Motor neuron (in vitro differentiated cells): ENCODE data around the gene DHX8. TPM values are rescaled to one million over a fixed set of nuclear protein-coding genes. Genes with fewer than 3 reads are reported as not detected.
"Not testable (repeated sequence)": the region's sequence is repeated elsewhere in the genome, so short reads cannot be mapped to it uniquely, and the experiment has no call there.

Experiments used
- ATAC-seq, 8 experiments: fragments of 200-7000 bp; cut with Tn5 transposase; replicated peaks in 6 of 8; 2 replicates each; pipeline ENCODE4 v1.8.0; 2021; ENCODE audit warnings: mild to moderate bottlenecking in 8 of 8, moderate library complexity in 8 of 8
- H3K27ac ChIP-seq, 2 donors: fragments of 250-450 bp; sonication (Bioruptor Pico); 2 replicates each; pipeline ENCODE4 v1.9.0; 2021; ENCODE audit warnings: antibody characterized with exemption in 2 of 2, mild to moderate bottlenecking in 2 of 2, moderate library complexity in 1 of 2
- H3K4me1 ChIP-seq, 2 donors: fragments of 250-450 bp; sonication (Bioruptor Pico); replicated peaks in 1 of 2; 2 replicates each; pipeline ENCODE4 v1.6.1; 2021; ENCODE audit warnings: antibody characterized with exemption in 2 of 2, mild to moderate bottlenecking in 2 of 2, moderate library complexity in 1 of 2
- H3K4me3 ChIP-seq, 5 donors: fragments of 250-450 bp; sonication (Bioruptor Pico); 2 replicates each; pipeline ENCODE4 v1.9.0; 2021; ENCODE audit warnings: antibody characterized with exemption in 5 of 5, mild to moderate bottlenecking in 5 of 5, moderate library complexity in 4 of 5
- WGBS, 10 experiments: fragments of 450-650 bp; shearing (Covaris generic); methylation state at CpG; one replicate each; pipeline ENCODE4 v1.0.0; 2022; 5-methylcytosine and 5-hydroxymethylcytosine counted together
- in situ Hi-C, 9 experiments: fragments of 400-800 bp; cut with MboI; loops; one replicate each; pipeline ENCODE4 v1.15.0; 2021; ENCODE audit warnings: low sequenced_read_pairs in 9 of 9, low pct_unique_long_range_greater_than_20kb in 2 of 9; ENCODE audit not compliant: unreplicated experiment in 9 of 9
- total RNA-seq, 8 experiments: library from RNA; unstranded; fragments of 300-600 nt; gene quantifications; 2 replicates each; pipeline versions ENCODE4 v1.2.3 to v1.2.4, GENCODE V29; 2022

The DHX8 gene
- total RNA-seq, 8 experiments from 2014 or later: 16.9 to 54.2 (median 33.9) TPM

DNA sequence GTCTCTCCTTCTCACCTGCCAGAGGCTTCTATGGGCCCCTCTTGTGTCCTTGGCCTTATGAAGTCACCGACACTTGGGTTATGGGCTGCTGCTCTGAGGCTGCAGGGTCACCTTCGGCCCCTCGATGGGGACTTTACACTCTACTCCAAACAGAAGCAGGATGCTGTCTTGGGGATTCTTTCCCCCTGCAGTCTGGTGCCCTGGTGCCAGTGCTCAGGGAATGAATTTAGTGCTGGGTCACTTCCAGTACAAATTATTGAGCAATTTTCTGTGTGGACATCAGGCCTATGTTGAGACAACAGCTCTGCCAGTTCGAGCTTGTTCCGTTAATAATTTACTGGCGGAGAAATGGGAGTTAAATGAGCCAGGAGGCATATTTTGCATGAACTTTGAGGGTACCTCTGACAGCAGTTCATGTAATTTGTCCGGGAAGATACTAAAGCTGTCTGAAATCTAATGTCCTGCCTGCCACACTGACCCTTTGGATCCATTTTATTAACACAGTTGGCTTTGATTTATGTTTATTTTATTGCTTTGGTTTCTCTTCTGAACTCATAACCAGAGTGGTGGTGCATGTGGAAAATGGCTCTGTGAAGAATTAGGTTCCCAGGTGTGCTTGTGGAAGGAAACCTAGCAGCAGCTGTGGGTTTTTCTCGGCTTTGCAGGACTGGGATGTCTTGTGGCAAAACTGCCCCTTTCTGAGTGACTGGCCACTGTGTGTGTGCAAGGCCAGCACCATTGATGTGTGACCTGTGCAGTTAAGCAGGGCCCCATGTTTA lies 34.1 kb upstream of the DHX8 start:
- peak in 6 of 8 experiments; percentile 25 to 90 (median 86) for ATAC-seq
- Histone ChIP-seq H3K4me3 (no peak overlapping the region), H3K4me1 (peaks cover 6 to 17% of the 10 kb centered on the region in 2 donors), H3K27ac (peak overlapping the region in 1 of 2 donors; percentile 45)
- in situ Hi-C loops: no loop called here
- 25 to 70% (median 32%) methylated on average over 4 to 7 of the region's 8 CpGs; no CpG with 5 or more reads in 3 of the 10 experiments for WGBS, 10 experiments

DNA sequence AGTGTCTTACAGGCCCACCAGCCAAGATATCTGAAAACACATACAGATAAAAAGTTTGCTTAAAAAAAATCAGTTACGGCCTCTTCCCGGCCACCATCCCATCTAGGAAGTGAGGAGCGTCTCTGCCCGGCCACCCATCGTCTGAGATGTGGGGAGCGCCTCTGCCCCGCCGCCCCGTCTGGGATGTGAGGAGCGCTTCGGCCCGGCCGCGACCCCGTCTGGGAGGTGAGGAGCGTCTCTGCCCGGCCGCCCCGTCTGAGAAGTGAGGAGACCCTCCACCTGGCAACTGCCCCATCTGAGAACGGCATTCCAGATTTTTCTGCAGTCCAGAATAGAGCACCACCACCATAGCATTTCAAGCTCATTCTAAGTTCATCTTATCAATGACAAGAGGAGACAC lies 33.0 kb upstream of the DHX8 start:
- H3K4me3 ChIP-seq, H3K27ac ChIP-seq, ATAC-seq, in situ Hi-C loops: not testable (repeated sequence)
- H3K4me1 ChIP-seq: peaks cover 6 to 17% of the 10 kb centered on the region in 2 donors
- 100% methylated on average over 1 to 2 of the region's 20 CpGs; no CpG with 5 or more reads in 8 of the 10 experiments for WGBS, 10 experiments

DNA sequence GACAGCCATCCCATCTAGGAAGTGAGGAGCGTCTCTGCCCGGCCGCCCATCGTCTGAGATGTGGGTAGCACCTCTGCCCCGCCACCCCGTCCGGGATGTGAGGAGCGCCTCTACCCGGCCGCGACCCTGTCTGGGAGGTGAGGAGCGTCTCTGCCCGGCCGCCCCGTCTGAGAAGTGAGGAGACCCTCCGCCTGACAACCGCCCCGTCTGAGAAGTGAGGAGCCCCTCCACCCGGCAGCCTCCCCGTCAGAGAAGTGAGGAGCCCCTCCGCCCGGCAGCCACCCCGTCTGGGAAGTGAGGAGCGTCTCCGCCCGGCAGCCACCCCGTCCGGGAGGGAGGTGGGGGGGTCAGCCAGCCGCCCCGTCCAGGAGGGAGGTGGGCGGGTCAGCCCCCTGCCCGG lies 32.0 kb upstream of the DHX8 start:
- H3K4me1 ChIP-seq: peaks cover 6 to 20% of the 10 kb centered on the region in 2 donors
- H3K27ac ChIP-seq, ATAC-seq, H3K4me3 ChIP-seq, in situ Hi-C loops: not testable (repeated sequence)
- WGBS, 10 experiments: no CpG with 5 or more reads among the region's 32 CpGs

DNA sequence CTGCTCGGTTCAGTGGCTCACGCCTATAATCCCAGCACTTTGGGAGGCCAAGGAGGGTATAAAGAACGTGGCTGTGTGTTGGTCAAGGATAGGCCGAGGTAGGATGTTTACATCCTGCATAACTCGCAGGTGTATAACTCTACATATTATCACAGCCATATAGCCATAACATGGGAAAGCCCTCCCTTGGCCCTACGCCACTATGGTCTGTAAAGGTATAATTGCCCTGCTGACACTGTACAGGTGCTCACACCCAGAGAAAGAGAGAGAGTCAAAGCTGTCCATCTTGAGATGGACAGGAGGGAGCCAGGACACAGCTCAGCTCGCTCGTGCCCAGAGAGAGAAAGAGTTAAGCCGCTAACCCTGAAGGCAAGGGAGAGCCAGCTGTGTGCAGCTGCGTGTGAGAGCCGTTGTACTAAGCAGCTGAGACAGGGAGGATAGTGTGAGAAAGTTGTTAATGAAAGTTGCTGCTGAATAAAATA lies 30.4 kb upstream of the DHX8 start:
- H3K27ac ChIP-seq: no peak overlapping the region

DNA sequence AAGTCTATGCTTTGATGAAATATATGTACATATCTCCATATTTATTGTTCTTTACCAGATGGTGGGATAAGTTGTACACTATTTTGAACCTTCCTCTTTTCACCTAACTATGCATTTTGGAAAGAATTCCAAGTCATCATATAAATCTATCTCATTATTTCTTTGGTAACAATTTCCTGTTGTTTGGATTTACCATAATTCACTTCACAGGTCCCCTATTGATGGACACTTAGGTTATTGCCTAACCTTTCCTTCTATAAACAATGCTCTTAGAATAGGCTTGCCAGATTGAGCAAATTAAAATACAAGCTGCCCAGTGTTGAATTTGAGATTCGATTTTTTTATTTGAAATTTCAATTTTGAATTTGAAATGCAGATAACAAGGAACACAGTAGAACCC lies 28.9 kb upstream of the DHX8 start:
- no peak overlapping the region for H3K27ac ChIP-seq
- WGBS, 10 experiments: 0 to 60% (median 8%) methylated on average over 1 of the region's 1 CpG; no CpG with 5 or more reads in 2 of the 10 experiments
- no peak overlapping the region for H3K4me3 ChIP-seq
- ATAC-seq: no peak
- peaks cover 7 to 25% of the 10 kb centered on the region in 2 donors for H3K4me1 ChIP-seq
- in situ Hi-C loops: no loop called here

More for the DNA sequence above, 30.4 kb upstream of the DHX8 start:
- 42 to 100% (median 80%) methylated on average over 1 to 7 of the region's 11 CpGs; no CpG with 5 or more reads in 1 of the 10 experiments for WGBS, 10 experiments
- H3K4me3 ChIP-seq: no peak overlapping the region
- ATAC-seq: peak in 2 of 8 experiments; percentile 4 to 8
- H3K4me1 ChIP-seq: peaks cover 13 to 32% of the 10 kb centered on the region in 2 donors
- in situ Hi-C loops: no loop called here

DNA sequence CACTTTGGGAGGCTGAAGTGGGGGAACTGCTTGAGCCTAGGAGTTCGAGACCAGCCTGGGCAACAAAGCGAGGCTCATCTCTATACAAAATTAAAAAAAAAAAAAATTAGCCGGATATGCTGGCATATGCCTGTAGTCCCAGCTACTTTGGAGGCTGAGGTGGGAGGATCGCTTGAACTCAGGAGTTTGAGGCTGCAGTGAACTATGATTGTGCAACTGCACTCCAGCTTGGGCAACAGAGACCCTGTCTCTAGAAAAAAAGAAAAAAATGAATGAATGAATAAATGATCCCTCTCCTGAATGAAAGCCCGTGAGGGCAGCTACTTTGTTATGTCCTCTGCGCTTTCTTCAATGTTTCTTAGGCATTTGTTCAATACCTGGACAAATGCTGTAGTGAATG lies 27.7 kb upstream of the DHX8 start:
- Histone ChIP-seq H3K4me1 (peaks cover 7 to 18% of the 10 kb centered on the region in 2 donors), H3K4me3 (no peak overlapping the region), H3K27ac (no peak overlapping the region)
- no peak for ATAC-seq
- WGBS, 10 experiments: 75 to 100% (median 92%) methylated on average over 2 to 6 of the region's 6 CpGs
- in situ Hi-C loops: no loop called here

DNA sequence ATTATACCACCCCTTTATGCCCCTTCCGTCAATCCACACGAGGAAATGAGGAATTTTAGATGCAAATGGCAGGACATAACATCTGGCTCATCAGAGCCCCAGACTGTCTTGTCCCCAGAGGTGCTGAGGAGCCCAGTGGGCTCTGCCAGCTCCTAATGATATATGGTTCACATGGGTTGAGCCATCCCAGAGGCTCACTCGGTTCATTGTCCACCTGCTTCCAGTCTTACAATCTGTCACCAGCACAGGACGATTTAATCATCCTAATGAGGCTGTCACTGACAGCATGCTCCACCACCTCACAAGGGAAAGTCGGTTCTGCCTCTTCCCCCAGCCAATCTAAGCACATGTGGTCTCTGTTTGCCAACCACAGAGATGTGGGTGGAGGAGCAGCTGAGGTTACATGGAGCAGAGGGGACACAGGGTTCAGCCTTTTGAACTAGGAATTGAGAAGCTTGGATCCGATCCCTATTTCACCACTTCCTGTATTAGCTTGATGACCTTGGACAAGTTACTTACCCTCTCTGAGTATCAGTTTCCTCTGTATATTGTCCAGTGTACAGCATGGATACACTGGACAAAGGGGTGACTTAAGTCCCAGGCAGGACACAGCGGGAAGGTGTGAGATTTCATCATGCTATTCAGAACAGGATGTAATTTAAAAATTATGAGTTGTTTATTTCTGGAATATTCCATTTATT lies 27.0 kb upstream of the DHX8 start:
- peaks cover 7 to 18% of the 10 kb centered on the region in 2 donors for H3K4me1 ChIP-seq
- in situ Hi-C loops: no loop called here
- H3K4me3 ChIP-seq: no peak overlapping the region
- 24 to 80% (median 42%) methylated on average over 1 to 5 of the region's 7 CpGs; no CpG with 5 or more reads in 2 of the 10 experiments for WGBS, 10 experiments
- ATAC-seq: peak; percentile 15 to 98 (median 94)
- no peak overlapping the region for H3K27ac ChIP-seq

DNA sequence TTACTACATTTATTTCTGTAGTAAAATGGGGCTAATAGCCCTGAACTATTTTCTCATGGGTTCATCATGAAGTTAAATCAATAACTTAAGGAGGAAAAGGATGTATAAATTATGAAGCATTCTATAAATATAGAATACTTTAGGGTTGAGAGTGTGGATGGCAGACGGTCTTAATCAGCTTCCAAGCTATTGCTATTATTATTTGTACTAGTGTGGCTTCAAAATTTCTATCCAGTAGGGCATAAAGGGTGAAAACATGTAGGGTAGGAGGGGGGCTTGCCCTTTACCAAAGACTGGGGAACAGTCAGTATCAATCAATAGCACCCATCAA lies 26.4 kb upstream of the DHX8 start:
- in situ Hi-C loops: no loop called here
- Histone ChIP-seq H3K27ac (no peak overlapping the region), H3K4me3 (no peak overlapping the region), H3K4me1 (peaks cover 7 to 18% of the 10 kb centered on the region in 2 donors)
- ATAC-seq: no peak
- 17 to 100% (median 65%) methylated on average over 1 of the region's 1 CpG; no CpG with 5 or more reads in 2 of the 10 experiments for WGBS, 10 experiments

DNA sequence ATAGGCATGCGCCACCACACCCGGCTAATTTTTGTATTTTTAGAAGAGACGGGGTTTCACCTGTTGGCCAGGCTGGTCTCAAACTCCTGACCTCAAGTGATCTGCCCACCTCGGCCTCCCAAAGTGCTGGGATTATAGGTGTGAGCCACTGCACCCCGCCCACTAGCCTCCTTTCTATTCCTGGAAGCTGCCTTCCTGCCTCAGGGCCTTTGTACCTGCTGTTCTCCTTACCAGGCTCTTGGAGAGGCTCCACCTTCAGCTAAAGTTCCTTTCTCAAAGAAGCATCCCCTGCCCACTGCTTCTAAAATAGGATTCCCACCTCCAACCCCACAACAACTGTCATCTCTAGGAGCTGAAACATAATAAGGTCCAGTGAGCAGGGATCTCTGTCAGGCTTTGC lies 23.9 kb upstream of the DHX8 start:
- peaks cover 7 to 18% of the 10 kb centered on the region in 2 donors for H3K4me1 ChIP-seq
- H3K27ac ChIP-seq, ATAC-seq, H3K4me3 ChIP-seq, in situ Hi-C loops: not testable (repeated sequence)
- 87 to 100% (median 90%) methylated on average over 1 to 3 of the region's 5 CpGs; no CpG with 5 or more reads in 7 of the 10 experiments for WGBS, 10 experiments

DNA sequence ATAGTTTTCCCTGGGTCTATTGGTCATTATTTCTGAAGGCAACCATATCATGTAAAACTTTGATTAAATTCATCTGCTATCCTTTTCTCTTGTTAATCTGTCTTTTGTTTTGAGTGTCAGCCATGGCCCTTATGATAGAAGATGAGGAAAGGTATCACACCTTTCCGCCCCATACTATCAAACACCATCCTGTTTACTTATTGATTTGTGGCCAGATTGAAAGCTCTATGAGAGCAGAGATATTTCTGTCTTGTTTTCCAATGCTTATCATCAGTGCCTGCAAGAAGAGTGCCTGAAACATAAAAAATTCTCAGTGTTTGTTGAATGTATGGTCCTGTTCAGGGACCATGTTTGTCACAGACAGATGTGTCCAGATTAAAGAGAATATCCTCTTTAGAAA lies 22.6 kb upstream of the DHX8 start:
- Histone ChIP-seq H3K27ac (no peak overlapping the region), H3K4me1 (peaks cover 7 to 18% of the 10 kb centered on the region in 2 donors), H3K4me3 (no peak overlapping the region)
- no peak for ATAC-seq
- WGBS, 10 experiments: 75 to 100% (median 100%) methylated on average over 1 of the region's 1 CpG; no CpG with 5 or more reads in 3 of the 10 experiments
- in situ Hi-C loops: no loop called here

DNA sequence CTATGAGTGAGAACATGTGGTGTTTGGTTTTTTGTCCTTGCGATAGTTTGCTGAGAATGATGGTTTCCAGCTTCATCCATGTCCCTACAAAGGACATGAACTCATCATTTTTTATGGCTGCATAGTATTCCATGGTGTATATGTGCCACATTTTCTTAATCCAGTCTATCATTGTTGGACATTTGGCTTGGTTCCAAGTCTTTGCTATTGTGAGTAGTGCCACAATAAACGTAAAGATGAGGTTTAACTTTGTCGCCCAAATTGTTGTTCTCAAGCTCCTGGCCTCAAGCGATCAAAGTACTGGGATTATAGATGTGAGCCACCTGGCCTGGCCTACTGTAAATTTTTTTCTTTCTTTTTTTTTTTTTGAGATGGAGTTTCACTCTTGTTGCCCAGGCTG lies 21.2 kb upstream of the DHX8 start:
- WGBS, 10 experiments: 100% methylated on average over 1 to 3 of the region's 4 CpGs; no CpG with 5 or more reads in 6 of the 10 experiments
- in situ Hi-C loops: not testable (repeated sequence)

DNA sequence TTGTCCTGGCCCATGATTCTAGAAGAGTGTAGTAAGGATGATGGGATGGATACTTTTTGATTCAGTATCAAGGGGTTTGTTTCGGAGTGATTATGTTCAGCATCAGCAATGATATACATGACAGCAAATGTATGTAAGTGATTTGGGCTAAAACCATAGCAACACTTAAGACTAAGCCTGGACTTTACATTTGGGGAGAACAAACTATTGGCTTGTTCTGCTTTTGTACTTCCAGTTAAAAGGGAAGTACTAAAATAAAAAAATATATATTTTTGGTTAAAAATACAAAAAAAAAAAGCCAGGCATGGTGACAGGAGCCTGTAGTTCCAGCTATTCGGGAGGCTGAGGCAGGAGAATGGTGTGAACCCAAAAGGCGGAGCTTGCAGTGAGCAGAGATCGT lies 20.5 kb upstream of the DHX8 start:
- no peak overlapping the region for H3K4me3 ChIP-seq
- in situ Hi-C loops: no loop called here
- WGBS, 10 experiments: 73 to 100% (median 88%) methylated on average over 1 to 4 of the region's 4 CpGs
- ATAC-seq: no peak
- peaks cover 7 to 12% of the 10 kb centered on the region in 2 donors for H3K4me1 ChIP-seq
- no peak overlapping the region for H3K27ac ChIP-seq

More for the DNA sequence above, 21.2 kb upstream of the DHX8 start:
- not testable (repeated sequence) for H3K4me3 ChIP-seq, ATAC-seq, H3K4me1 ChIP-seq, H3K27ac ChIP-seq

DNA sequence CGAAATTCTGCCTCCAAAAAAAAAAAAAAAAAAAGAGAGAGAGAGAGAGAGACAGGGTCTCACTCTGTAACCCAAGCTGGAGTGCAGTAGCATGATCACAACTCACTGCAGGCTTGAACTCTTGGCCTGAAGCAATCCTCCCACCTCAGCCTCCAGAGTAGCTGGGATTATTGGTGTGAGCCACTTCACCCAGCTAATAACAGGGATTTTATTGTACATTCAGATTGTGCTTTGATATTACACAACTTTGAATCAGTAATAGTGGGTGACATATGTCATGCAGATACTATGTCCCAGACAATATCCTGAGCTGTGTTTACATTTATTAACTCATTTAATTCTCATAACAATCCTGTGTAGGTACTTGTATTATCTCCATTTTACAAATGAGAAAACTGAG lies 19.7 kb upstream of the DHX8 start:
- ATAC-seq: no peak
- no peak overlapping the region for H3K4me3 ChIP-seq
- 17 to 80% (median 40%) methylated on average over 1 of the region's 1 CpG; no CpG with 5 or more reads in 5 of the 10 experiments for WGBS, 10 experiments
- H3K4me1 ChIP-seq: peaks cover 11 to 15% of the 10 kb centered on the region in 2 donors
- in situ Hi-C loops: no loop called here
- no peak overlapping the region for H3K27ac ChIP-seq
